ENCODE results near the gene CPEB4. TPM values are rescaled to one million over a fixed set of nuclear protein-coding genes. Genes with fewer than 3 reads are reported as not detected.

The CPEB4 gene
- total RNA-seq, 1 experiment from 2014 or later: 8.7 TPM

- no peak overlapping the region for H3K4ac ChIP-seq (ENCODE audit: low read depth, low read length)
- no peaks in the 10 kb centered on the region for H3K79me1 ChIP-seq (ENCODE audit: insufficient read depth, low read depth, low read length, poor library complexity, severe bottlenecking)
- H3K27ac ChIP-seq (ENCODE audit: insufficient read length, low read depth, low read length): no peak overlapping the region
- H3K9me3 Mint-ChIP-seq: peaks cover 0 to 4% of the 10 kb centered on the region in 2 experiments; a peak in 1 of 5 replicates
- no peak overlapping the region for H3K23ac ChIP-seq (ENCODE audit: insufficient read length, low read depth, low read length)
- H4K91ac ChIP-seq (ENCODE audit: insufficient read length, low read depth, low read length): no peak overlapping the region
- no peak overlapping the region for H2AK5ac ChIP-seq (ENCODE audit: insufficient read length, low read length)
- no peak overlapping the region for H3K4me3 Mint-ChIP-seq
- H3K9ac ChIP-seq (ENCODE audit: extremely low read depth, insufficient read length, low read length): no peak overlapping the region
- H3K79me2 ChIP-seq (ENCODE audit: insufficient read depth, low read length): no peaks in the 10 kb centered on the region
- no peak overlapping the region for H2BK12ac ChIP-seq (ENCODE audit: insufficient read length, low read depth, low read length)
- TF ChIP-seq, protein P1, sequence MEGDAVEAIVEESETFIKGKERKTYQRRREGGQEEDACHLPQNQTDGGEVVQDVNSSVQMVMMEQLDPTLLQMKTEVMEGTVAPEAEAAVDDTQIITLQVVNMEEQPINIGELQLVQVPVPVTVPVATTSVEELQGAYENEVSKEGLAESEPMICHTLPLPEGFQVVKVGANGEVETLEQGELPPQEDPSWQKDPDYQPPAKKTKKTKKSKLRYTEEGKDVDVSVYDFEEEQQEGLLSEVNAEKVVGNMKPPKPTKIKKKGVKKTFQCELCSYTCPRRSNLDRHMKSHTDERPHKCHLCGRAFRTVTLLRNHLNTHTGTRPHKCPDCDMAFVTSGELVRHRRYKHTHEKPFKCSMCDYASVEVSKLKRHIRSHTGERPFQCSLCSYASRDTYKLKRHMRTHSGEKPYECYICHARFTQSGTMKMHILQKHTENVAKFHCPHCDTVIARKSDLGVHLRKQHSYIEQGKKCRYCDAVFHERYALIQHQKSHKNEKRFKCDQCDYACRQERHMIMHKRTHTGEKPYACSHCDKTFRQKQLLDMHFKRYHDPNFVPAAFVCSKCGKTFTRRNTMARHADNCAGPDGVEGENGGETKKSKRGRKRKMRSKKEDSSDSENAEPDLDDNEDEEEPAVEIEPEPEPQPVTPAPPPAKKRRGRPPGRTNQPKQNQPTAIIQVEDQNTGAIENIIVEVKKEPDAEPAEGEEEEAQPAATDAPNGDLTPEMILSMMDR (conservative IDR thresholded peaks at IDR 0.05): no peak
- H3K14ac ChIP-seq (ENCODE audit: insufficient read depth, low read length): no peak overlapping the region
- H4K8ac ChIP-seq (replicated peaks; ENCODE audit: insufficient read length, low read depth, low read length): no peak overlapping the region
- WGBS (ENCODE audit: extremely low coverage, insufficient read length, low lambda C conversion rate): no CpG with 5 or more reads among the region's 5 CpGs
- peaks cover 3% of the 10 kb centered on the region for H3K27me3 Mint-ChIP-seq (ENCODE audit: low read depth)
- no peak overlapping the region for H2BK20ac ChIP-seq (ENCODE audit: low read depth, low read length, poor library complexity, severe bottlenecking)
- no peak overlapping the region for H2AFZ ChIP-seq (ENCODE audit: low read length)
- H3K9me3 ChIP-seq (ENCODE audit: control insufficient read depth, low read depth, low read length): no peaks in the 10 kb centered on the region
- no peak overlapping the region for H2BK15ac ChIP-seq (ENCODE audit: low read depth, low read length)
- H3K4me1 Mint-ChIP-seq: peaks cover 59 to 65% of the 10 kb centered on the region in 2 experiments
- H3K18ac ChIP-seq (ENCODE audit: insufficient read length, low read depth, low read length): no peak overlapping the region
- H3K23me2 ChIP-seq (ENCODE audit: insufficient read length, low read depth, low read length, poor library complexity, severe bottlenecking): no peaks in the 10 kb centered on the region
- no peaks in the 10 kb centered on the region for H4K20me1 ChIP-seq (ENCODE audit: control insufficient read depth, insufficient read depth, insufficient read length)
- no peak overlapping the region for H2BK120ac ChIP-seq (ENCODE audit: low read depth, low read length, poor library complexity, severe bottlenecking)
- H3K4me2 ChIP-seq (ENCODE audit: insufficient read depth, insufficient read length, low read length): no peak overlapping the region
- H2BK5ac ChIP-seq (ENCODE audit: insufficient read length, low read length): no peak overlapping the region
- no peak for DNase-seq
- peak overlapping the region in 2 of 3 experiments; percentile 24 to 59; a peak in 5 of 7 replicates for H3K27ac Mint-ChIP-seq
- H3K4me1 ChIP-seq (ENCODE audit: insufficient read depth, low read length): peaks cover 5% of the 10 kb centered on the region; the same call in 1 of the 2 replicates
- H3K56ac ChIP-seq (ENCODE audit: insufficient read length, low read depth, low read length): no peak overlapping the region
- H4K5ac ChIP-seq (ENCODE audit: insufficient read length, low read depth, low read length): no peak overlapping the region
- no peaks in the 10 kb centered on the region for H3K27me3 ChIP-seq (ENCODE audit: insufficient read depth, low read length)
- H3K36me3 Mint-ChIP-seq (ENCODE audit: insufficient read depth in 1 of 3, low read depth in 3 of 3): 0 out of 7 replicates have a peak, but pooled peaks cover 0 to 1% (median 0%) of the 10 kb centered on the region in 3 experiments
- no peak overlapping the region for H3T11ph ChIP-seq (ENCODE audit: low read length)
Measured at GRCh38 chr5:173971681-173972345, 83.7 kb downstream of the CPEB4 start.

All from H9 (cell line).